K562 (cell line): ENCODE results near the gene PPP1R15B. TPM values are rescaled to one million over a fixed set of nuclear protein-coding genes. Genes with fewer than 3 reads are reported as not detected.

ENCODE experiments used
- CC2D1A ChIP-seq: fragments of 450-650 bp; IDR thresholded peaks from 2 replicates; pipeline ENCODE4 v1.6.1; 2017; ENCODE audit warnings: mild to moderate bottlenecking
- CHD2 ChIP-seq: IDR thresholded peaks from 2 replicates; pipeline ENCODE4 v1.6.1; 2011; ENCODE audit warnings: low read depth, low read length
- KHSRP ChIP-seq: fragments of 450-650 bp; IDR thresholded peaks from 2 replicates; pipeline ENCODE4 v1.6.1; 2017
- RBM39 ChIP-seq: fragments of 200-400 bp; formaldehyde crosslinking; optimal IDR thresholded peaks from 2 replicates; pipeline ENCODE3; 2018; ENCODE audit warnings: low read depth, low read length
- SIX5 ChIP-seq, 2 experiments: IDR thresholded peaks; 2 replicates each; pipeline ENCODE4 v1.6.1; 2011; ENCODE audit warnings: low read length in 2 of 2, borderline replicate concordance in 1 of 2, low read depth in 1 of 2, mild to moderate bottlenecking in 1 of 2, moderate library complexity in 1 of 2; ENCODE audit not compliant: insufficient read depth in 1 of 2
- polyA plus RNA-seq, 8 experiments: library from polyadenylated mRNA; depleted of rRNA in 4 of 8; stranded (reverse) in 5 of 8; unstranded in 3 of 8; fragments of >200 nt; fragmentation: Nextera tagmentation in 2 of 8; fragmentation: Illumina TruSeq in 1 of 8; extraction: Ambion mirVana in 2 of 8; extraction: Trizol in 1 of 8; gene quantifications; 2 replicates each; pipeline versions ENCODE4 v1.2.1 to v1.2.3, GENCODE V29; 2011 to 2014; ENCODE audit warnings: inconsistent platforms in 1 of 8, missing spikeins in 1 of 8
- total RNA-seq, 7 experiments: library from RNA; depleted of rRNA in 6 of 7; stranded (reverse); fragments of >200 nt in 6 of 7; fragmentation: Illumina TruSeq in 2 of 7; extraction: Trizol in 2 of 7; gene quantifications; 2 replicates each; pipeline versions ENCODE4 v1.2.1 to v1.2.3, GENCODE V29; 2011 to 2021; ENCODE audit warnings: low replicate concordance in 1 of 7
- TF ChIP-seq, protein P1 (sequence below): sonication (generic); formaldehyde crosslinking; IDR thresholded peaks from 2 replicates; pipeline ENCODE4 v1.8.0; 2022; ENCODE audit warnings: mild to moderate bottlenecking, missing genetic modification reagents
- TF ChIP-seq, protein P2 (sequence below): sonication (generic); formaldehyde crosslinking; IDR thresholded peaks from 2 replicates; pipeline ENCODE4 v1.8.1; 2023; ENCODE audit warnings: missing genetic modification reagents, mild to moderate bottlenecking, borderline replicate concordance
- TF ChIP-seq, protein P3 (sequence below), 3 experiments: IDR thresholded peaks in 2 of 3; conservative IDR thresholded peaks in 1 of 3; 2 replicates each; pipeline ENCODE4 v1.5.1; 2011 to 2012; ENCODE audit warnings: low read length in 3 of 3, mild to moderate bottlenecking in 3 of 3, control low read depth in 2 of 3, improper control_type of control experiment in 1 of 3, inconsistent platforms in 1 of 3, low read depth in 1 of 3, mixed read lengths in 1 of 3, moderate library complexity in 1 of 3; ENCODE audit not compliant: insufficient read depth in 2 of 3
- TF ChIP-seq, protein P4 (sequence below): conservative IDR thresholded peaks from 2 replicates; pipeline ENCODE4 v1.6.1; 2011; ENCODE audit warnings: low read depth, mild to moderate bottlenecking, low read length; ENCODE audit not compliant: control insufficient read depth
- TF ChIP-seq, protein P5 (sequence below): fragments of 250-450 bp; sonication (Bioruptor Pico); IDR thresholded peaks from 2 replicates; pipeline ENCODE4 v1.8.0; 2021; ENCODE audit warnings: moderate library complexity, mild to moderate bottlenecking, inconsistent platforms
- TF ChIP-seq, protein P6 (sequence below): fragments of 250-450 bp; sonication (Bioruptor Pico); IDR thresholded peaks from 2 replicates; pipeline ENCODE4 v1.8.0; 2022; ENCODE audit warnings: inconsistent platforms

PPP1R15B gene
- total and polyA plus RNA-seq, 9 of the 15 experiments (the other 6 are each of a cell fraction or from before 2014, with no cell fraction given): 17.0 to 48.1 (median 30.8) TPM

DNA sequence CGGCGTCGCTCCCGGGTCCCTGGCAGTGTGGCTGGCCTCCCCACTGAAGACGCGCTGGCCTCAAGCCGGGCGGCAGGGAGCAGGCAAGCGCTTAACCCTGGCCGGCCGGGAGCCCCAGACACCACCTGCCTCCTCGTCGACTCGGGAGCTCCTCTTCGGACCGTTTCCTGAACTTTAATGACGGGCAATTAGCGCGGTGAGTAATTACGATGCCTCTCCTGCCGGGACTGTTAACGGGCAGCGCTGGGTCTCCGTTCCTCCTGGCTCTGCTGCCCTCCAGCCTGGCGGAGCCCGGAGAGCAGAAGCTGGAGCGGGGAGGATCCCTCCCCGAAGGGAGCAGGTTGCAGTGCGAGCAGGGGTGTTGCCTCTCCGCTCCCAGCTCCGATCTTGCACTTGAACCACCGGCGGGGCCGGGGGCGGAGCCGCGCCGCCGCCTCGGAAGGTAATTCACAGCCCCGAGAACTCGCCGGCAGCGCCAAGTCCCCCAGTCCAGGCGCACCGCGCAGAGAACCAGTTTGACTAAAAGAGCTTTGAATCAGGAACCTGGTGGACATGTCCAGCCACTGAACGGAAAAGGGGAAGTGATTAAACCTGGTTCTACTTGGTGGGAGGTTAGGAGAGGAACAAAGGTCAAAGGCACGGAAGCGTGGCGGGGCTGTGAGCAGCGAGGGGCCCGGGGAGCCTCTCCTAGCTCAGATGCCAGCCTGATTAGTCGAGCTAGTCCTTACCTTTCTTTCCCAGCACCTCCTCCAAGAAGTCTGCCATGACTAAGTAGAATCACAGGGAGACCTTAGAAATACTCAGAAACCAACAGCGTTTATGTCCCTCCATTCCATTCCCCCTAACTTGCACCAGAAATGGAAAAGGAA is 33.6 kb downstream of the PPP1R15B start (continued):
- TF ChIP-seq, protein P1, sequence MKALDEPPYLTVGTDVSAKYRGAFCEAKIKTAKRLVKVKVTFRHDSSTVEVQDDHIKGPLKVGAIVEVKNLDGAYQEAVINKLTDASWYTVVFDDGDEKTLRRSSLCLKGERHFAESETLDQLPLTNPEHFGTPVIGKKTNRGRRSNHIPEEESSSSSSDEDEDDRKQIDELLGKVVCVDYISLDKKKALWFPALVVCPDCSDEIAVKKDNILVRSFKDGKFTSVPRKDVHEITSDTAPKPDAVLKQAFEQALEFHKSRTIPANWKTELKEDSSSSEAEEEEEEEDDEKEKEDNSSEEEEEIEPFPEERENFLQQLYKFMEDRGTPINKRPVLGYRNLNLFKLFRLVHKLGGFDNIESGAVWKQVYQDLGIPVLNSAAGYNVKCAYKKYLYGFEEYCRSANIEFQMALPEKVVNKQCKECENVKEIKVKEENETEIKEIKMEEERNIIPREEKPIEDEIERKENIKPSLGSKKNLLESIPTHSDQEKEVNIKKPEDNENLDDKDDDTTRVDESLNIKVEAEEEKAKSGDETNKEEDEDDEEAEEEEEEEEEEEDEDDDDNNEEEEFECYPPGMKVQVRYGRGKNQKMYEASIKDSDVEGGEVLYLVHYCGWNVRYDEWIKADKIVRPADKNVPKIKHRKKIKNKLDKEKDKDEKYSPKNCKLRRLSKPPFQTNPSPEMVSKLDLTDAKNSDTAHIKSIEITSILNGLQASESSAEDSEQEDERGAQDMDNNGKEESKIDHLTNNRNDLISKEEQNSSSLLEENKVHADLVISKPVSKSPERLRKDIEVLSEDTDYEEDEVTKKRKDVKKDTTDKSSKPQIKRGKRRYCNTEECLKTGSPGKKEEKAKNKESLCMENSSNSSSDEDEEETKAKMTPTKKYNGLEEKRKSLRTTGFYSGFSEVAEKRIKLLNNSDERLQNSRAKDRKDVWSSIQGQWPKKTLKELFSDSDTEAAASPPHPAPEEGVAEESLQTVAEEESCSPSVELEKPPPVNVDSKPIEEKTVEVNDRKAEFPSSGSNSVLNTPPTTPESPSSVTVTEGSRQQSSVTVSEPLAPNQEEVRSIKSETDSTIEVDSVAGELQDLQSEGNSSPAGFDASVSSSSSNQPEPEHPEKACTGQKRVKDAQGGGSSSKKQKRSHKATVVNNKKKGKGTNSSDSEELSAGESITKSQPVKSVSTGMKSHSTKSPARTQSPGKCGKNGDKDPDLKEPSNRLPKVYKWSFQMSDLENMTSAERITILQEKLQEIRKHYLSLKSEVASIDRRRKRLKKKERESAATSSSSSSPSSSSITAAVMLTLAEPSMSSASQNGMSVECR (CRISPR knock-in tag): no peak
- no peak for TF ChIP-seq CC2D1A
- TF ChIP-seq, protein P2, sequence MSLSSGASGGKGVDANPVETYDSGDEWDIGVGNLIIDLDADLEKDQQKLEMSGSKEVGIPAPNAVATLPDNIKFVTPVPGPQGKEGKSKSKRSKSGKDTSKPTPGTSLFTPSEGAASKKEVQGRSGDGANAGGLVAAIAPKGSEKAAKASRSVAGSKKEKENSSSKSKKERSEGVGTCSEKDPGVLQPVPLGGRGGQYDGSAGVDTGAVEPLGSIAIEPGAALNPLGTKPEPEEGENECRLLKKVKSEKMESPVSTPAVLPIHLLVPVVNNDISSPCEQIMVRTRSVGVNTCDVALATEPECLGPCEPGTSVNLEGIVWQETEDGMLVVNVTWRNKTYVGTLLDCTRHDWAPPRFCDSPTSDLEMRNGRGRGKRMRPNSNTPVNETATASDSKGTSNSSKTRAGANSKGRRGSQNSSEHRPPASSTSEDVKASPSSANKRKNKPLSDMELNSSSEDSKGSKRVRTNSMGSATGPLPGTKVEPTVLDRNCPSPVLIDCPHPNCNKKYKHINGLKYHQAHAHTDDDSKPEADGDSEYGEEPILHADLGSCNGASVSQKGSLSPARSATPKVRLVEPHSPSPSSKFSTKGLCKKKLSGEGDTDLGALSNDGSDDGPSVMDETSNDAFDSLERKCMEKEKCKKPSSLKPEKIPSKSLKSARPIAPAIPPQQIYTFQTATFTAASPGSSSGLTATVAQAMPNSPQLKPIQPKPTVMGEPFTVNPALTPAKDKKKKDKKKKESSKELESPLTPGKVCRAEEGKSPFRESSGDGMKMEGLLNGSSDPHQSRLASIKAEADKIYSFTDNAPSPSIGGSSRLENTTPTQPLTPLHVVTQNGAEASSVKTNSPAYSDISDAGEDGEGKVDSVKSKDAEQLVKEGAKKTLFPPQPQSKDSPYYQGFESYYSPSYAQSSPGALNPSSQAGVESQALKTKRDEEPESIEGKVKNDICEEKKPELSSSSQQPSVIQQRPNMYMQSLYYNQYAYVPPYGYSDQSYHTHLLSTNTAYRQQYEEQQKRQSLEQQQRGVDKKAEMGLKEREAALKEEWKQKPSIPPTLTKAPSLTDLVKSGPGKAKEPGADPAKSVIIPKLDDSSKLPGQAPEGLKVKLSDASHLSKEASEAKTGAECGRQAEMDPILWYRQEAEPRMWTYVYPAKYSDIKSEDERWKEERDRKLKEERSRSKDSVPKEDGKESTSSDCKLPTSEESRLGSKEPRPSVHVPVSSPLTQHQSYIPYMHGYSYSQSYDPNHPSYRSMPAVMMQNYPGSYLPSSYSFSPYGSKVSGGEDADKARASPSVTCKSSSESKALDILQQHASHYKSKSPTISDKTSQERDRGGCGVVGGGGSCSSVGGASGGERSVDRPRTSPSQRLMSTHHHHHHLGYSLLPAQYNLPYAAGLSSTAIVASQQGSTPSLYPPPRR (CRISPR knock-in tag): no peak
- TF ChIP-seq, protein P3, sequence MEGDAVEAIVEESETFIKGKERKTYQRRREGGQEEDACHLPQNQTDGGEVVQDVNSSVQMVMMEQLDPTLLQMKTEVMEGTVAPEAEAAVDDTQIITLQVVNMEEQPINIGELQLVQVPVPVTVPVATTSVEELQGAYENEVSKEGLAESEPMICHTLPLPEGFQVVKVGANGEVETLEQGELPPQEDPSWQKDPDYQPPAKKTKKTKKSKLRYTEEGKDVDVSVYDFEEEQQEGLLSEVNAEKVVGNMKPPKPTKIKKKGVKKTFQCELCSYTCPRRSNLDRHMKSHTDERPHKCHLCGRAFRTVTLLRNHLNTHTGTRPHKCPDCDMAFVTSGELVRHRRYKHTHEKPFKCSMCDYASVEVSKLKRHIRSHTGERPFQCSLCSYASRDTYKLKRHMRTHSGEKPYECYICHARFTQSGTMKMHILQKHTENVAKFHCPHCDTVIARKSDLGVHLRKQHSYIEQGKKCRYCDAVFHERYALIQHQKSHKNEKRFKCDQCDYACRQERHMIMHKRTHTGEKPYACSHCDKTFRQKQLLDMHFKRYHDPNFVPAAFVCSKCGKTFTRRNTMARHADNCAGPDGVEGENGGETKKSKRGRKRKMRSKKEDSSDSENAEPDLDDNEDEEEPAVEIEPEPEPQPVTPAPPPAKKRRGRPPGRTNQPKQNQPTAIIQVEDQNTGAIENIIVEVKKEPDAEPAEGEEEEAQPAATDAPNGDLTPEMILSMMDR (IDR thresholded peaks at IDR 0.05 in 2 of 3, conservative IDR thresholded peaks at IDR 0.05 in 1 of 3; ENCODE audit: insufficient read depth in 2 of 3, low read depth in 1 of 3, low read length in 3 of 3): peak in 1 of 3 experiments; percentile 7; a peak in 1 of 6 replicates
- TF ChIP-seq, protein P4, sequence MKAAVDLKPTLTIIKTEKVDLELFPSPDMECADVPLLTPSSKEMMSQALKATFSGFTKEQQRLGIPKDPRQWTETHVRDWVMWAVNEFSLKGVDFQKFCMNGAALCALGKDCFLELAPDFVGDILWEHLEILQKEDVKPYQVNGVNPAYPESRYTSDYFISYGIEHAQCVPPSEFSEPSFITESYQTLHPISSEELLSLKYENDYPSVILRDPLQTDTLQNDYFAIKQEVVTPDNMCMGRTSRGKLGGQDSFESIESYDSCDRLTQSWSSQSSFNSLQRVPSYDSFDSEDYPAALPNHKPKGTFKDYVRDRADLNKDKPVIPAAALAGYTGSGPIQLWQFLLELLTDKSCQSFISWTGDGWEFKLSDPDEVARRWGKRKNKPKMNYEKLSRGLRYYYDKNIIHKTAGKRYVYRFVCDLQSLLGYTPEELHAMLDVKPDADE: no peak
- TF ChIP-seq KHSRP: no peak
- no peak for TF ChIP-seq SIX5 (IDR thresholded peaks at IDR 0.05; ENCODE audit: borderline replicate concordance in 1 of 2, insufficient read depth in 1 of 2, low read depth in 1 of 2, low read length in 2 of 2)
- TF ChIP-seq RBM39: no peak
- TF ChIP-seq, protein P5, sequence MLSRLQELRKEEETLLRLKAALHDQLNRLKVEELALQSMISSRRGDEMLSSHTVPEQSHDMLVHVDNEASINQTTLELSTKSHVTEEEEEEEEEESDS: no peak
- TF ChIP-seq, protein P6, sequence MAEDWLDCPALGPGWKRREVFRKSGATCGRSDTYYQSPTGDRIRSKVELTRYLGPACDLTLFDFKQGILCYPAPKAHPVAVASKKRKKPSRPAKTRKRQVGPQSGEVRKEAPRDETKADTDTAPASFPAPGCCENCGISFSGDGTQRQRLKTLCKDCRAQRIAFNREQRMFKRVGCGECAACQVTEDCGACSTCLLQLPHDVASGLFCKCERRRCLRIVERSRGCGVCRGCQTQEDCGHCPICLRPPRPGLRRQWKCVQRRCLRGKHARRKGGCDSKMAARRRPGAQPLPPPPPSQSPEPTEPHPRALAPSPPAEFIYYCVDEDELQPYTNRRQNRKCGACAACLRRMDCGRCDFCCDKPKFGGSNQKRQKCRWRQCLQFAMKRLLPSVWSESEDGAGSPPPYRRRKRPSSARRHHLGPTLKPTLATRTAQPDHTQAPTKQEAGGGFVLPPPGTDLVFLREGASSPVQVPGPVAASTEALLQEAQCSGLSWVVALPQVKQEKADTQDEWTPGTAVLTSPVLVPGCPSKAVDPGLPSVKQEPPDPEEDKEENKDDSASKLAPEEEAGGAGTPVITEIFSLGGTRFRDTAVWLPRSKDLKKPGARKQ (CRISPR knock-in tag): no peak
- TF ChIP-seq CHD2: no peak
